GM23338 (cell line): ENCODE measurements around the gene ZNF446. TPM values are rescaled to one million over a fixed set of nuclear protein-coding genes. Genes with fewer than 3 reads are reported as not detected.
A peak's percentile ranks its signal among the peaks of the same experiment; 100 is the strongest.

Experiments used
- ATAC-seq: fragments of 200-7000 bp; cut with Tn5 transposase; 3 replicates; pipeline ENCODE4 v1.9.1; 2020
- DNase-seq: peaks from one replicate; pipeline ENCODE4 v3.0.0-alpha.2; 2015; ENCODE audit warnings: low spot score
- H2AFZ ChIP-seq: fragments of 200-600 bp; sonication (generic); 2 replicates; pipeline ENCODE4 v1.8.0; 2016; ENCODE audit warnings: antibody characterized with exemption, mild to moderate bottlenecking, moderate library complexity
- H3F3A ChIP-seq: fragments of 200-600 bp; sonication (generic); replicated peaks from 2 replicates; pipeline ENCODE4 v1.8.0; 2017; ENCODE audit warnings: antibody characterized with exemption, mixed run types, low read depth
- H3K27ac ChIP-seq: fragments of 200-600 bp; sonication (generic); 2 replicates; pipeline ENCODE4 v1.6.1; 2016; ENCODE audit warnings: low read depth
- H3K27me3 ChIP-seq: fragments of 200-600 bp; sonication (generic); 2 replicates; pipeline ENCODE4 v1.8.0; 2016; ENCODE audit warnings: mild to moderate bottlenecking, mixed run types, moderate library complexity; ENCODE audit not compliant: insufficient read depth
- H3K36me3 ChIP-seq: fragments of 200-600 bp; sonication (generic); 2 replicates; pipeline ENCODE4 v1.8.0; 2016; ENCODE audit warnings: mild to moderate bottlenecking; ENCODE audit not compliant: insufficient read depth
- H3K4me1 ChIP-seq: fragments of 200-600 bp; sonication (generic); 2 replicates; pipeline ENCODE4 v1.8.0; 2016; ENCODE audit warnings: mild to moderate bottlenecking, moderate library complexity; ENCODE audit not compliant: insufficient read depth
- H3K4me2 ChIP-seq: fragments of 200-600 bp; sonication (generic); 2 replicates; pipeline ENCODE4 v1.7.1; 2017; ENCODE audit warnings: mixed run types
- H3K4me3 ChIP-seq: fragments of 200-600 bp; sonication (generic); 2 replicates; pipeline ENCODE4 v1.6.1; 2016; ENCODE audit warnings: mixed run types
- H3K79me2 ChIP-seq: fragments of 200-600 bp; sonication (generic); replicated peaks from 2 replicates; pipeline ENCODE4 v1.8.0; 2017; ENCODE audit warnings: mild to moderate bottlenecking; ENCODE audit not compliant: insufficient read depth
- H3K9me2 ChIP-seq: fragments of 200-600 bp; sonication (generic); 2 replicates; pipeline ENCODE4 v1.8.0; 2017; ENCODE audit not compliant: insufficient read depth
- H4K20me1 ChIP-seq: fragments of 200-600 bp; sonication (generic); replicated peaks from 2 replicates; pipeline ENCODE4 v1.8.0; 2017; ENCODE audit warnings: mild to moderate bottlenecking; ENCODE audit not compliant: insufficient read depth
- H3K27ac Mint-ChIP-seq: 2 replicates; pipeline ENCODE4 v1.8.0; 2020; ENCODE audit warnings: inconsistent platforms, mild to moderate bottlenecking, moderate library complexity, mixed read lengths
- H3K27me3 Mint-ChIP-seq: 3 replicates; pipeline ENCODE4 v1.8.0; 2022; ENCODE audit warnings: low read depth, mild to moderate bottlenecking, moderate library complexity, mixed read lengths, inconsistent platforms; ENCODE audit not compliant: insufficient read depth, poor library complexity
- H3K36me3 Mint-ChIP-seq: 3 replicates; pipeline ENCODE4 v1.8.0; 2021; ENCODE audit warnings: low read depth, mild to moderate bottlenecking, inconsistent platforms, moderate library complexity, mixed read lengths
- H3K4me1 Mint-ChIP-seq: 3 replicates; pipeline ENCODE4 v1.8.0; 2020; ENCODE audit warnings: mild to moderate bottlenecking, inconsistent platforms, mixed read lengths
- H3K4me3 Mint-ChIP-seq: 3 replicates; pipeline ENCODE4 v1.8.0; 2021; ENCODE audit warnings: moderate library complexity, mild to moderate bottlenecking, inconsistent platforms, mixed read lengths
- H3K9me3 Mint-ChIP-seq: 3 replicates; pipeline ENCODE4 v1.8.0; 2020; ENCODE audit warnings: moderate library complexity, mild to moderate bottlenecking, inconsistent platforms, mixed read lengths
- CTCF ChIP-seq, 2 experiments: fragments of 200-600 bp in 1 of 2; sonication (generic) in 1 of 2; conservative IDR thresholded peaks; 2 replicates each; pipeline versions ENCODE4 v1.5.1 to v1.6.1; 2016 to 2017; ENCODE audit warnings: antibody characterized with exemption in 2 of 2, low read depth in 2 of 2, mild to moderate bottlenecking in 2 of 2, moderate library complexity in 1 of 2
- ETS1 ChIP-seq: IDR thresholded peaks from 2 replicates; pipeline ENCODE4 v1.6.1; 2016; ENCODE audit warnings: antibody characterized with exemption
- EZH2phosphoT487 ChIP-seq: fragments of 200-600 bp; sonication (generic); IDR thresholded peaks from one replicate; pipeline ENCODE4 v1.8.1; 2018; ENCODE audit warnings: antibody characterized with exemption; ENCODE audit not compliant: unreplicated experiment
- NANOG ChIP-seq: IDR thresholded peaks from 2 replicates; pipeline ENCODE4 v1.6.1; 2016; ENCODE audit warnings: antibody characterized with exemption, borderline replicate concordance
- POLR2AphosphoS5 ChIP-seq: IDR thresholded peaks from 2 replicates; pipeline ENCODE4 v1.6.1; 2016; ENCODE audit warnings: antibody characterized with exemption, low read depth
- REST ChIP-seq: IDR thresholded peaks from one replicate; pipeline ENCODE4 v1.6.1; 2018; ENCODE audit warnings: antibody characterized with exemption; ENCODE audit not compliant: unreplicated experiment
- STAT1 ChIP-seq: IDR thresholded peaks from one replicate; pipeline ENCODE4 v1.6.1; 2016; ENCODE audit warnings: antibody characterized with exemption; ENCODE audit not compliant: unreplicated experiment
- ZNF114 ChIP-seq: fragments of 250-450 bp; sonication (Bioruptor Pico); IDR thresholded peaks from 2 replicates; pipeline ENCODE4 v1.5.0; 2020; ENCODE audit warnings: mild to moderate bottlenecking, moderate library complexity
- ZNF462 ChIP-seq: fragments of 250-450 bp; sonication (Bioruptor Pico); IDR thresholded peaks from 2 replicates; pipeline ENCODE4 v1.5.0; 2020; ENCODE audit warnings: mild to moderate bottlenecking, moderate library complexity
- polyA plus RNA-seq: library from polyadenylated mRNA; unstranded; fragments of >200 nt; fragmentation: Nextera tagmentation; extraction: Ambion mirVana; gene quantifications from 2 replicates; pipeline ENCODE4 v1.2.1, GENCODE V29; 2016
- total RNA-seq: library from RNA; depleted of rRNA; stranded (reverse); fragments of >200 nt; shearing (Covaris generic); gene quantifications from 2 replicates; pipeline ENCODE4 v1.2.3, GENCODE V29; 2014

ZNF446 gene
- total and polyA plus RNA-seq, 2 experiments from 2014 or later, result 2.1 to 5.6 TPM

GRCh38 chr19:58492265-58492664 is 16.1 kb downstream of the ZNF446 start (continued):
- TF ChIP-seq CTCF (conservative IDR thresholded peaks at IDR 0.05; ENCODE audit: low read depth in 2 of 2), result no peak

- Histone ChIP-seq H4K20me1 (no peaks in the 10 kb centered on the region), H2AFZ (no peak overlapping the region), H3K4me2 (peak overlapping the region; percentile 95; the same call in 1 of the 2 replicates), H3K4me1 (no peaks in the 10 kb centered on the region), H3F3A (peaks cover 6% of the 10 kb centered on the region), H3K27ac (no peak overlapping the region), H3K4me3 (peak overlapping the region; percentile 82; the same call in 1 of the 2 replicates), H3K79me2 (0 out of 2 replicates have a peak, but pooled peaks cover 4% of the 10 kb centered on the region), H3K36me3 (no peaks in the 10 kb centered on the region), H3K9me2 (no peaks in the 10 kb centered on the region), H3K27me3 (no peaks in the 10 kb centered on the region)
- H3K27me3 Mint-ChIP-seq, result peaks cover 7% of the 10 kb centered on the region
- ATAC-seq (no peak), DNase-seq (no peak)
- H3K4me1 Mint-ChIP-seq, result peaks cover 17% of the 10 kb centered on the region
- H3K27ac Mint-ChIP-seq, result no peak overlapping the region
- no peaks in the 10 kb centered on the region; the same call in 2 of the 3 replicates for H3K9me3 Mint-ChIP-seq
- peak overlapping the region; percentile 81 for H3K4me3 Mint-ChIP-seq
- H3K36me3 Mint-ChIP-seq, result no peaks in the 10 kb centered on the region
- TF ChIP-seq ZNF114 (CRISPR knock-in tag), result no peak
- TF ChIP-seq NANOG, result no peak
- no peak for TF ChIP-seq CTCF (conservative IDR thresholded peaks at IDR 0.05; ENCODE audit: low read depth in 2 of 2)
- no peak for TF ChIP-seq ETS1
- TF ChIP-seq REST, result no peak
- TF ChIP-seq ZNF462, result no peak
- TF ChIP-seq STAT1, result no peak
- no peak for TF ChIP-seq EZH2phosphoT487
- TF ChIP-seq POLR2AphosphoS5, result no peak
Measured at GRCh38 chr19:58497634-58498170, 21.6 kb downstream of the ZNF446 start.
